BJ (cell line): Measurements from ENCODE around the gene KIF26B. TPM values are rescaled to one million over a fixed set of nuclear protein-coding genes. Genes with fewer than 3 reads are reported as not detected.

ENCODE experiments used
- CTCF ChIA-PET: fragments of 350-600 bp; formaldehyde crosslinking; extraction: SDS; loops from one replicate; lab custom pipeline; 2021; ENCODE audit warnings: antibody characterized with exemption, inconsistent platforms; lab: Yijun Ruan, JAX
- POLR2A ChIA-PET: fragments of 300-600 bp; sonication (Branson Sonifier 250); formaldehyde crosslinking; extraction: SDS; loops from one replicate; lab custom pipeline; 2021; ENCODE audit warnings: antibody characterized with exemption; lab: Charles Lee
- DNase-seq: peaks from one replicate; pipeline ENCODE4 v3.0.0-alpha.2; 2011; ENCODE audit warnings: low read depth
- H3K27me3 ChIP-seq: 2 replicates; pipeline ENCODE4 v1.6.0; 2011; ENCODE audit warnings: low read length; ENCODE audit not compliant: control insufficient read depth, insufficient read depth
- H3K36me3 ChIP-seq: 2 replicates; pipeline ENCODE4 v1.5.1; 2011; ENCODE audit warnings: low read length; ENCODE audit not compliant: control insufficient read depth, insufficient read depth
- H3K4me3 ChIP-seq: 2 replicates; pipeline ENCODE4 v1.5.1; 2011; ENCODE audit warnings: low read depth, mild to moderate bottlenecking, control low read depth, low read length
- polyA plus RNA-seq: library from polyadenylated mRNA; depleted of rRNA; stranded (reverse); fragments of >200 nt; gene quantifications from 2 replicates; pipeline ENCODE4 v1.2.3, GENCODE V29; 2011
- TF ChIP-seq, protein P1 (sequence below): IDR thresholded peaks from 2 replicates; pipeline ENCODE4 v1.5.1; 2011; ENCODE audit warnings: low read depth, mild to moderate bottlenecking, control low read depth, inconsistent platforms, low read length, moderate library complexity; ENCODE audit not compliant: insufficient read depth

Gene KIF26B
- polyA plus RNA-seq, 1 experiment = 2.8 TPM

DNA sequence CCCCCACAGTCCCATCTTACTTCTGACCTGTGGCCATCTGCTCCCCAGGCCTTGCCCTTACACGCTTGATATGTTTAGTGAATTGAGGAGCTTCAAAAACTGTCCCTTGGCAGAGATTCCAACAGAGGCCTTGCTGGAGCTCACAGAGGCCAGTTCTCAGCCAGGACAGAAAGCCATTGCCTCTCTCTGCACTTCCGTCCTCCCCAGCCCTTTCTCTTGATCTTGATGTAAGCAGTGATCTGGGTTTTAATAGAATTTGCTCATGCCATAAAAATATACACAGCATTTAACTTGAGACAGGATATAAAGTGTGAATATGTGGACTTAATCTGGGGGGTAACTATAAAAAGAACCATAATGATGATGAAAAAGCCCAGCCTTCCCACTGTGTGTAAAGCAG lies 453.5 kb downstream of the KIF26B start:
- DNase-seq = no peak
- TF ChIP-seq, protein P1, sequence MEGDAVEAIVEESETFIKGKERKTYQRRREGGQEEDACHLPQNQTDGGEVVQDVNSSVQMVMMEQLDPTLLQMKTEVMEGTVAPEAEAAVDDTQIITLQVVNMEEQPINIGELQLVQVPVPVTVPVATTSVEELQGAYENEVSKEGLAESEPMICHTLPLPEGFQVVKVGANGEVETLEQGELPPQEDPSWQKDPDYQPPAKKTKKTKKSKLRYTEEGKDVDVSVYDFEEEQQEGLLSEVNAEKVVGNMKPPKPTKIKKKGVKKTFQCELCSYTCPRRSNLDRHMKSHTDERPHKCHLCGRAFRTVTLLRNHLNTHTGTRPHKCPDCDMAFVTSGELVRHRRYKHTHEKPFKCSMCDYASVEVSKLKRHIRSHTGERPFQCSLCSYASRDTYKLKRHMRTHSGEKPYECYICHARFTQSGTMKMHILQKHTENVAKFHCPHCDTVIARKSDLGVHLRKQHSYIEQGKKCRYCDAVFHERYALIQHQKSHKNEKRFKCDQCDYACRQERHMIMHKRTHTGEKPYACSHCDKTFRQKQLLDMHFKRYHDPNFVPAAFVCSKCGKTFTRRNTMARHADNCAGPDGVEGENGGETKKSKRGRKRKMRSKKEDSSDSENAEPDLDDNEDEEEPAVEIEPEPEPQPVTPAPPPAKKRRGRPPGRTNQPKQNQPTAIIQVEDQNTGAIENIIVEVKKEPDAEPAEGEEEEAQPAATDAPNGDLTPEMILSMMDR = no peak
- Histone ChIP-seq H3K36me3 (peaks cover 6% of the 10 kb centered on the region), H3K4me3 (no peak overlapping the region), H3K27me3 (no peaks in the 10 kb centered on the region)
- ChIA-PET POLR2A (no interaction called here), CTCF (no interaction called here)

DNA sequence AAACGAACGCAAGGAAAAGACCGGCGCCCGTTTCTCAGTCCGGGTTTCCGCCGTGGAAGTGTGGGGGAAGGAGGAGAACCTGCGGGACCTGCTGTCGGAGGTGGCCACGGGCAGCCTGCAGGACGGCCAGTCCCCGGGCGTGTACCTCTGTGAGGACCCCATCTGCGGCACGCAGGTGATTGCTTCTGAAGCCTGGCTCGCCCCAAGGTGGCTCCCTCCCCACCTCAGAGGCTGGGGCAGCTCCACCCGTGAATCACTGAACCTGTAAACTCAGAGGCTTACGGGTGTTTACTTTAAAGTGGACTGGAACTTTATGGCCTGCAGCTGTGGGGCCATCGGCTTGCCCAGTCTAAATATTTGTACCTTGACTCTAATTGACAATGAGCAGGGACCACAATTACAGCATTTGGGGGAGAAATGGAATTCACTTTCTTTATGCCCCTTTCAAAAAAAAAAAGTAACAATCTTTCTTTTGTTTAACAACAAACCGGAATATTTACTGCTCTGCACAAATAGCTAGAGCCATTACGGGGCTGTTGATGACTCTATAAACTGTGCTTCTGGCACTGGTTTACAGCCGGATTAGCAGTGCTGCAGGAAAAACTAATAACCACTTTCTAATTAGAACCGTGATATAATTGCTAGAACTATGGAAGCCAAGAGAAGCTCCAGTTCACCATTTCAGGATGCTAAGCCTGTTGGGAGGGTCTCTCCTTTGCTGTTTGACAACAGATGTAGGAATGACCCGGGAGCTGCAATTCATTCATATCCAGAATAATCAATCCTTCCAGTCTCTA lies 454.8 kb downstream of the KIF26B start:
- TF ChIP-seq, protein P1 = no peak
- H3K4me3 ChIP-seq = no peak overlapping the region
- H3K36me3 ChIP-seq = peaks cover 7% of the 10 kb centered on the region
- ChIA-PET POLR2A (no interaction called here), CTCF (no interaction called here)
- no peaks in the 10 kb centered on the region for H3K27me3 ChIP-seq
- DNase-seq = no peak

DNA sequence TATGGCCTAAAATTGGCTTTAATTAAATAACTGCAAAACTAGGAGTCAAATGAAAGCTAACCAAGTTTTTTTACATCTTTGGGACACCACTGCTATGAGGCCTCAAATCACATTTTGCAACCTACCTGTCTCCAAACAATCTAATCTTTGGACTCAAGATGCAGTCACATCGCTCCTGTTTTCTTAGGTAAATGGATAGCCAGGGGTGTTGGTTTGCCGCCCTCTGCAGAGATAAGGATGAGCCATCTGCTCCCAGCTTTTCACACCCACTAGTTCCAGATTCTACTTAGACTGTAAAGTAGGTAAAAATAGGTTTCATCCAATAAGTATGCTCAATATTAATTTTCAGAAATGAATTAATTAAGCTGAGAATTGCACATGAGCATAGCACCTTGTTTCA lies 456.5 kb downstream of the KIF26B start:
- CTCF ChIA-PET = no interaction called here
- Histone ChIP-seq H3K4me3 (no peak overlapping the region), H3K36me3 (peaks cover 7% of the 10 kb centered on the region), H3K27me3 (no peaks in the 10 kb centered on the region)
- DNase-seq = no peak
- POLR2A ChIA-PET = no interaction called here
- TF ChIP-seq, protein P1 = no peak

DNA sequence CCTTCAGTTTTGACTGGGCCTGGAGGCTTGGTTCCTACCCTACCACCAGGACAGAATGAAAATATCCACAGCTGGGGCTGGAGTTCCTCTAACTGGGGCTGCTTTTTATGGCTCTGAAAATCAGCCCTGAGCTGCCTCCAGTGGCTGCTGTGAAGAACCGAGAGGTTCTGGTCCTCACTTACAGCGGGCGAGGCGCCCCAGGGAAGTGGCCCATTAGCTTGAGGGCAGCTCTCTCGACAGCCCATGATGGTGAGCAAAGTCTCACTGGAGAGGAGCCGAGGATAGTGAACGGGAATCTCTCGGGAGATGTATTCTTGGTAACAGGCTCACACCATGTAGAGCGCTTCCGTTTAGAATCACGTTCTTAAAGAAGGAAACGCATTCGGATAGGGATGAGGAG lies 459.7 kb downstream of the KIF26B start:
- no peaks in the 10 kb centered on the region for H3K27me3 ChIP-seq
- H3K36me3 ChIP-seq = peaks cover 5% of the 10 kb centered on the region
- POLR2A ChIA-PET = no interaction called here
- TF ChIP-seq, protein P1 = peak; percentile 20; the same call in 1 of the 2 replicates
- no peak for DNase-seq
- no peak overlapping the region for H3K4me3 ChIP-seq
- CTCF ChIA-PET = interaction anchor here (0.5 to 1.1 kb wide), 2 partner anchors 9 to 553 kb away, joined by 3 read pairs; no protein-coding TSS in a partner anchor

DNA sequence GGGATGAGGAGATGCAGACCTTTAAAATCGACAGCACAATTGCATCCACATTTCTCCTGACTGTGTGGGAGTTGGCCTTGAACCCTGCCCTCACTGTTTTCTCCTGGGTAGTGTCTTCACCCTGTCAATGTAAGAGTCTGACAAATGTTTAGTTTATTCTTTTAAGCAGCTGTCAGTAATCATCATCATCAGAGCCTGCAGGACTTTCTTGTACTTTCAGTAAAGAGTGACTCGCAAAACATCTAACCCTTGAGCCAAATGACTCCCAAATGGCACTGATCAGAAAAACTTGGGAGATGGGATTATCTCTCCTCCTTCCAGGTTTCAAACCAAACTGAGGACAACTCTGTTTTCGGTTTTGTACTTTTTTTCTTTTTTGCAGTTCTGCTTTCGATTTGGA lies 460.2 kb downstream of the KIF26B start:
- no peak overlapping the region for H3K4me3 ChIP-seq
- CTCF ChIA-PET = interaction anchor here (1.1 kb wide), 1 partner anchor 9 kb away, joined by 3 read pairs; no protein-coding TSS in a partner anchor
- no peaks in the 10 kb centered on the region for H3K27me3 ChIP-seq
- POLR2A ChIA-PET = no interaction called here
- no peak for DNase-seq
- peaks cover 5% of the 10 kb centered on the region for H3K36me3 ChIP-seq
- TF ChIP-seq, protein P1 = no peak
